PC-3 (cell line): Measurements from ENCODE around the gene DUSP28.

Experiments used
- CTCF ChIP-seq: fragments of 300-600 bp; sonication (generic); conservative IDR thresholded peaks from 2 replicates; pipeline ENCODE4 v1.5.1; 2017; ENCODE audit warnings: antibody characterized with exemption, low read depth, mild to moderate bottlenecking, low read length
- EZH2 ChIP-seq: fragments of 300-600 bp; sonication (generic); IDR thresholded peaks from one replicate; pipeline ENCODE4 v1.6.1; 2017; ENCODE audit warnings: antibody characterized with exemption, mild to moderate bottlenecking, low read length; ENCODE audit not compliant: unreplicated experiment
- EZH2phosphoT487 ChIP-seq: fragments of 300-600 bp; sonication (generic); IDR thresholded peaks from 2 replicates; pipeline ENCODE4 v1.6.1; 2018; ENCODE audit warnings: mild to moderate bottlenecking, antibody characterized with exemption, low read length, borderline replicate concordance

GRCh38 chr2:240588669-240589068, 28.5 kb downstream of the DUSP28 start:
- TF ChIP-seq EZH2phosphoT487 (no peak), EZH2 (no peak), CTCF (no peak)
